Fibroblast of lung (primary cell): Measurements from ENCODE around the gene GLRA2. TPM values are rescaled to one million over a fixed set of nuclear protein-coding genes. Genes with fewer than 3 reads are reported as not detected.

Experiments
- DNase-seq, 2 donors: peaks; one replicate each; pipeline versions ENCODE4 v3.0.0 to v3.0.0-alpha.2; 2010; ENCODE audit warnings: low read depth in 2 of 2
- H2AFZ ChIP-seq: 2 replicates; pipeline ENCODE4 v1.5.1; 2012; ENCODE audit warnings: low read length, control low read depth, inconsistent platforms
- H3K27ac ChIP-seq: 2 replicates; pipeline ENCODE4 v1.5.1; 2011; ENCODE audit warnings: low read length, control low read depth; ENCODE audit not compliant: insufficient read depth
- H3K27me3 ChIP-seq: 2 replicates; pipeline ENCODE4 v1.5.1; 2011; ENCODE audit warnings: mild to moderate bottlenecking, low read length; ENCODE audit not compliant: control insufficient read depth, insufficient read depth
- H3K36me3 ChIP-seq: 2 replicates; pipeline ENCODE4 v1.5.1; 2011; ENCODE audit warnings: low read length; ENCODE audit not compliant: control insufficient read depth, insufficient read depth
- H3K4me1 ChIP-seq: 2 replicates; pipeline ENCODE4 v1.5.1; 2011; ENCODE audit warnings: low read length; ENCODE audit not compliant: control insufficient read depth, insufficient read depth; ENCODE audit errors: extremely low read depth
- H3K4me2 ChIP-seq: 2 replicates; pipeline ENCODE4 v1.5.1; 2011; ENCODE audit warnings: low read length, control low read depth; ENCODE audit not compliant: insufficient read depth; ENCODE audit errors: extremely low read depth
- H3K4me3 ChIP-seq, 4 experiments: fragments of 200-600 bp in 1 of 4; sonication (generic) in 1 of 4; replicated peaks in 1 of 4; 2 replicates each; pipeline ENCODE4 v1.5.1; 2011 to 2016; ENCODE audit warnings: low read length in 4 of 4, low read depth in 3 of 4, mild to moderate bottlenecking in 3 of 4, control low read depth in 2 of 4, inconsistent platforms in 1 of 4, mixed read lengths in 1 of 4; ENCODE audit not compliant: insufficient read depth in 1 of 4; ENCODE audit errors: control extremely low read depth in 1 of 4
- H3K79me2 ChIP-seq: 2 replicates; pipeline ENCODE4 v1.5.1; 2012; ENCODE audit warnings: mild to moderate bottlenecking, low read length, inconsistent platforms; ENCODE audit not compliant: control insufficient read depth, insufficient read depth
- H3K9ac ChIP-seq: 2 replicates; pipeline ENCODE4 v1.5.1; 2011; ENCODE audit warnings: mild to moderate bottlenecking, low read length, control low read depth; ENCODE audit not compliant: insufficient read depth
- H3K9me3 ChIP-seq: 2 replicates; pipeline ENCODE4 v1.5.1; 2012; ENCODE audit warnings: low read depth, low read length; ENCODE audit not compliant: control insufficient read depth, insufficient read depth
- H4K20me1 ChIP-seq: 2 replicates; pipeline ENCODE4 v1.5.1; 2011; ENCODE audit warnings: low read length; ENCODE audit not compliant: control insufficient read depth, insufficient read depth; ENCODE audit errors: extremely low read depth
- CTCF ChIP-seq, 2 donors: IDR thresholded peaks in 1 of 2; conservative IDR thresholded peaks in 1 of 2; 1 replicate in 1 of 2; 2 replicates in 1 of 2; pipeline ENCODE4 v1.5.1; 2011 to 2012; ENCODE audit warnings: low read length in 2 of 2, control low read depth in 1 of 2, inconsistent platforms in 1 of 2, low read depth in 1 of 2, mild to moderate bottlenecking in 1 of 2
- EZH2 ChIP-seq: IDR thresholded peaks from 2 replicates; pipeline ENCODE4 v1.5.1; 2012; ENCODE audit warnings: low read length, control low read depth, mild to moderate bottlenecking; ENCODE audit errors: missing control alignments
- polyA plus RNA-seq, 2 donors: library from polyadenylated mRNA; depleted of rRNA in 1 of 2; stranded (reverse) in 1 of 2; unstranded in 1 of 2; fragments of >200 nt; gene quantifications; 2 replicates each; pipeline ENCODE4 v1.2.1, GENCODE V29; 2011 to 2012; ENCODE audit warnings: missing spikeins in 1 of 2
- total RNA-seq: library from RNA; depleted of rRNA; stranded (reverse); fragments of >200 nt; gene quantifications from 2 replicates; pipeline ENCODE4 v1.2.1, GENCODE V29; 2014

The GLRA2 gene
- total and polyA plus RNA-seq, 2 donors (not counting 1 experiment from before 2014, with no cell fraction given), result not detected

GRCh38 chrX:14670819-14671218 is 141.5 kb downstream of the GLRA2 start:
- peaks cover 3% of the 10 kb centered on the region for H3K4me1 ChIP-seq
- H3K4me2 ChIP-seq, result no peak overlapping the region
- H3K36me3 ChIP-seq, result no peaks in the 10 kb centered on the region
- no peaks in the 10 kb centered on the region for H4K20me1 ChIP-seq
- no peaks in the 10 kb centered on the region for H3K27me3 ChIP-seq
- H3K9me3 ChIP-seq, result no peaks in the 10 kb centered on the region
- H3K27ac ChIP-seq, result no peak overlapping the region
- H3K9ac ChIP-seq, result no peak overlapping the region
- no peaks in the 10 kb centered on the region for H3K79me2 ChIP-seq
- no peak for TF ChIP-seq CTCF (conservative IDR thresholded peaks at IDR 0.05 in 1 of 2, IDR thresholded peaks at IDR 0.05 in 1 of 2; ENCODE audit: low read depth in 1 of 2, low read length in 2 of 2)
- TF ChIP-seq EZH2, result no peak
- DNase-seq, result no peak
- H3K4me3 ChIP-seq, result no peak overlapping the region
- H2AFZ ChIP-seq, result no peak overlapping the region

- H3K36me3 ChIP-seq, result no peaks in the 10 kb centered on the region
- peaks cover 3% of the 10 kb centered on the region for H3K4me1 ChIP-seq
- no peak overlapping the region for H3K4me2 ChIP-seq
- no peaks in the 10 kb centered on the region for H3K9me3 ChIP-seq
- no peak overlapping the region for H3K27ac ChIP-seq
- DNase-seq, result no peak
- TF ChIP-seq EZH2, result no peak
- TF ChIP-seq CTCF (conservative IDR thresholded peaks at IDR 0.05 in 1 of 2, IDR thresholded peaks at IDR 0.05 in 1 of 2; ENCODE audit: low read depth in 1 of 2, low read length in 2 of 2), result no peak
- H2AFZ ChIP-seq, result no peak overlapping the region
- no peak overlapping the region for H3K9ac ChIP-seq
- H3K79me2 ChIP-seq, result no peaks in the 10 kb centered on the region
- H3K27me3 ChIP-seq, result no peaks in the 10 kb centered on the region
- no peaks in the 10 kb centered on the region for H4K20me1 ChIP-seq
- H3K4me3 ChIP-seq, result no peak overlapping the region
These were observed 143.4 kb downstream of the GLRA2 start for GRCh38 chrX:14672611-14673172.

- no peaks in the 10 kb centered on the region for H4K20me1 ChIP-seq
- no peaks in the 10 kb centered on the region for H3K27me3 ChIP-seq
- no peak for TF ChIP-seq EZH2
- TF ChIP-seq CTCF (conservative IDR thresholded peaks at IDR 0.05 in 1 of 2, IDR thresholded peaks at IDR 0.05 in 1 of 2; ENCODE audit: low read depth in 1 of 2, low read length in 2 of 2), result no peak
- H3K4me3 ChIP-seq, result no peak overlapping the region
- H2AFZ ChIP-seq, result no peak overlapping the region
- DNase-seq, result peak; percentile 0 to 46
- H3K27ac ChIP-seq, result no peak overlapping the region
- no peaks in the 10 kb centered on the region for H3K9me3 ChIP-seq
- no peak overlapping the region for H3K4me2 ChIP-seq
- no peak overlapping the region for H3K9ac ChIP-seq
- peaks cover 3% of the 10 kb centered on the region for H3K4me1 ChIP-seq
- no peaks in the 10 kb centered on the region for H3K79me2 ChIP-seq
- H3K36me3 ChIP-seq, result no peaks in the 10 kb centered on the region
These were observed 143.9 kb downstream of the GLRA2 start for GRCh38 chrX:14673236-14673635.
